ENCODE measurements around the gene C1S.
A peak's percentile ranks its signal among the peaks of the same experiment; 100 is the strongest.

Gene C1S

GRCh38 chr12:7075518-7075917 is 15.0 kb downstream of the C1S start:
- no peak overlapping the region for H3K4me3 ChIP-seq (ENCODE audit: low read depth, low read length)
- H3K36me3 ChIP-seq (ENCODE audit: insufficient read depth, low read length), result peaks cover under 1% of the 10 kb centered on the region; the same call in 1 of the 2 replicates
- H3K4me1 ChIP-seq (ENCODE audit: control insufficient read depth, insufficient read depth, low read length, unreplicated experiment), result peaks cover 28% of the 10 kb centered on the region
- H2AFZ ChIP-seq (ENCODE audit: low read length, unreplicated experiment), result no peak overlapping the region
- no peak overlapping the region for H3K27ac ChIP-seq (ENCODE audit: low read depth, low read length)
- H3K79me2 ChIP-seq (ENCODE audit: control insufficient read depth, insufficient read depth, low read length, unreplicated experiment), result no peaks in the 10 kb centered on the region
- no peaks in the 10 kb centered on the region for H3K27me3 ChIP-seq (ENCODE audit: insufficient read depth, low read length)

DNA sequence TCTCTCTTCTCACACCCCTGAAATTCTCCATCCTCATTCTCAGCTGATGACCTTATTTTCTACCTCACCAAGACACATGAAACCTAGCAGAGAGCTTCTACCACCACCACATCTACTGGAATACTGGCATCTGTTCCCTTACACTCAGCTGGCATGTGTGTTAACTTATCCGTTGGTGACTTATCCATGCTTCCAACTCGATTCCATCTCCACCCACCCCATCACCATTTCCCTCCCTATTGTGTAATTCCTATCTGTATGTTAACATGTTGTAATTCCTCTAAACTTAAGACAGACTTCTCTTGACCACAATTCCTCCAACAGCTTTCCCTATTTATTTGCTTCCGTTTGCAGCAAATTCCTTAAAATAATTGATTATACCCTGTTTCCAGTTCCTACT is 15.4 kb downstream of the C1S start:
- Histone ChIP-seq H3K27me3 (ENCODE audit: insufficient read depth, low read length) (no peaks in the 10 kb centered on the region), H3K27ac (ENCODE audit: low read depth, low read length) (no peak overlapping the region)

GRCh38 chr12:7076493-7076892 is 16.0 kb downstream of the C1S start:
- Histone ChIP-seq H3K4me1 (ENCODE audit: control insufficient read depth, insufficient read depth, low read length, unreplicated experiment) (peaks cover 29% of the 10 kb centered on the region), H3K27ac (ENCODE audit: low read depth, low read length) (no peak overlapping the region), H3K27me3 (ENCODE audit: insufficient read depth, low read length) (no peaks in the 10 kb centered on the region), H3K36me3 (ENCODE audit: insufficient read depth, low read length) (peaks cover 7% of the 10 kb centered on the region; the same call in 1 of the 2 replicates), H2AFZ (ENCODE audit: low read length, unreplicated experiment) (no peak overlapping the region), H3K79me2 (ENCODE audit: control insufficient read depth, insufficient read depth, low read length, unreplicated experiment) (no peaks in the 10 kb centered on the region), H3K4me3 (ENCODE audit: low read depth, low read length) (no peak overlapping the region)

More for the DNA sequence above, 15.4 kb downstream of the C1S start:
- no peak overlapping the region for H2AFZ ChIP-seq (ENCODE audit: low read length, unreplicated experiment)
- H3K4me3 ChIP-seq (ENCODE audit: low read depth, low read length), result no peak overlapping the region
- H3K36me3 ChIP-seq (ENCODE audit: insufficient read depth, low read length), result peaks cover 5% of the 10 kb centered on the region; the same call in 1 of the 2 replicates
- H3K4me1 ChIP-seq (ENCODE audit: control insufficient read depth, insufficient read depth, low read length, unreplicated experiment), result peaks cover 29% of the 10 kb centered on the region
- no peaks in the 10 kb centered on the region for H3K79me2 ChIP-seq (ENCODE audit: control insufficient read depth, insufficient read depth, low read length, unreplicated experiment)

GRCh38 chr12:7078163-7078562 is 17.6 kb downstream of the C1S start:
- Histone ChIP-seq H3K4me1 (ENCODE audit: control insufficient read depth, insufficient read depth, low read length, unreplicated experiment) (peaks cover 29% of the 10 kb centered on the region), H2AFZ (ENCODE audit: low read length, unreplicated experiment) (no peak overlapping the region), H3K27ac (ENCODE audit: low read depth, low read length) (no peak overlapping the region), H3K4me3 (ENCODE audit: low read depth, low read length) (no peak overlapping the region), H3K79me2 (ENCODE audit: control insufficient read depth, insufficient read depth, low read length, unreplicated experiment) (no peaks in the 10 kb centered on the region), H3K36me3 (ENCODE audit: insufficient read depth, low read length) (peaks cover 19% of the 10 kb centered on the region), H3K27me3 (ENCODE audit: insufficient read depth, low read length) (no peaks in the 10 kb centered on the region)

- peaks cover 29% of the 10 kb centered on the region for H3K4me1 ChIP-seq (ENCODE audit: control insufficient read depth, insufficient read depth, low read length, unreplicated experiment)
- no peaks in the 10 kb centered on the region for H3K79me2 ChIP-seq (ENCODE audit: control insufficient read depth, insufficient read depth, low read length, unreplicated experiment)
- peaks cover 26% of the 10 kb centered on the region for H3K36me3 ChIP-seq (ENCODE audit: insufficient read depth, low read length)
- H2AFZ ChIP-seq (ENCODE audit: low read length, unreplicated experiment), result no peak overlapping the region
- no peaks in the 10 kb centered on the region for H3K27me3 ChIP-seq (ENCODE audit: insufficient read depth, low read length)
- H3K27ac ChIP-seq (ENCODE audit: low read depth, low read length), result peak overlapping the region; percentile 95
- H3K4me3 ChIP-seq (ENCODE audit: low read depth, low read length), result peak overlapping the region; percentile 65
Measured at GRCh38 chr12:7079826-7080125, 19.3 kb downstream of the C1S start.

GRCh38 chr12:7081037-7081436 is 20.5 kb downstream of the C1S start:
- Histone ChIP-seq H3K4me3 (ENCODE audit: low read depth, low read length) (no peak overlapping the region), H3K4me1 (ENCODE audit: control insufficient read depth, insufficient read depth, low read length, unreplicated experiment) (peaks cover 25% of the 10 kb centered on the region), H3K79me2 (ENCODE audit: control insufficient read depth, insufficient read depth, low read length, unreplicated experiment) (no peaks in the 10 kb centered on the region), H2AFZ (ENCODE audit: low read length, unreplicated experiment) (no peak overlapping the region), H3K36me3 (ENCODE audit: insufficient read depth, low read length) (peaks cover 38% of the 10 kb centered on the region), H3K27ac (ENCODE audit: low read depth, low read length) (no peak overlapping the region), H3K27me3 (ENCODE audit: insufficient read depth, low read length) (no peaks in the 10 kb centered on the region)

GRCh38 chr12:7083125-7083524 is 22.6 kb downstream of the C1S start:
- no peaks in the 10 kb centered on the region for H3K79me2 ChIP-seq (ENCODE audit: control insufficient read depth, insufficient read depth, low read length, unreplicated experiment)
- H2AFZ ChIP-seq (ENCODE audit: low read length, unreplicated experiment), result no peak overlapping the region
- H3K36me3 ChIP-seq (ENCODE audit: insufficient read depth, low read length), result peaks cover 50% of the 10 kb centered on the region

GRCh38 chr12:7089196-7089871 is 28.8 kb downstream of the C1S start:
- Histone ChIP-seq H3K4me3 (ENCODE audit: low read depth, low read length) (no peak overlapping the region), H3K4me1 (ENCODE audit: control insufficient read depth, insufficient read depth, low read length, unreplicated experiment) (peaks cover 29% of the 10 kb centered on the region), H2AFZ (ENCODE audit: low read length, unreplicated experiment) (no peak overlapping the region), H3K27me3 (ENCODE audit: insufficient read depth, low read length) (no peaks in the 10 kb centered on the region), H3K27ac (ENCODE audit: low read depth, low read length) (no peak overlapping the region), H3K36me3 (ENCODE audit: insufficient read depth, low read length) (peaks cover 29% of the 10 kb centered on the region), H3K79me2 (ENCODE audit: control insufficient read depth, insufficient read depth, low read length, unreplicated experiment) (no peaks in the 10 kb centered on the region)

More at GRCh38 chr12:7083125-7083524, 22.6 kb downstream of the C1S start:
- no peaks in the 10 kb centered on the region for H3K27me3 ChIP-seq (ENCODE audit: insufficient read depth, low read length)
- no peak overlapping the region for H3K4me3 ChIP-seq (ENCODE audit: low read depth, low read length)
- peaks cover 21% of the 10 kb centered on the region for H3K4me1 ChIP-seq (ENCODE audit: control insufficient read depth, insufficient read depth, low read length, unreplicated experiment)
- no peak overlapping the region for H3K27ac ChIP-seq (ENCODE audit: low read depth, low read length)

GRCh38 chr12:7090222-7090998 is 29.9 kb downstream of the C1S start:
- Histone ChIP-seq H2AFZ (ENCODE audit: low read length, unreplicated experiment) (no peak overlapping the region), H3K4me1 (ENCODE audit: control insufficient read depth, insufficient read depth, low read length, unreplicated experiment) (peaks cover 33% of the 10 kb centered on the region), H3K4me3 (ENCODE audit: low read depth, low read length) (peak overlapping the region; percentile 73), H3K36me3 (ENCODE audit: insufficient read depth, low read length) (peaks cover 18% of the 10 kb centered on the region), H3K27me3 (ENCODE audit: insufficient read depth, low read length) (no peaks in the 10 kb centered on the region), H3K27ac (ENCODE audit: low read depth, low read length) (no peak overlapping the region), H3K79me2 (ENCODE audit: control insufficient read depth, insufficient read depth, low read length, unreplicated experiment) (no peaks in the 10 kb centered on the region)

- Histone ChIP-seq H3K4me1 (ENCODE audit: control insufficient read depth, insufficient read depth, low read length, unreplicated experiment) (peaks cover 33% of the 10 kb centered on the region), H3K79me2 (ENCODE audit: control insufficient read depth, insufficient read depth, low read length, unreplicated experiment) (no peaks in the 10 kb centered on the region), H3K27ac (ENCODE audit: low read depth, low read length) (no peak overlapping the region), H3K36me3 (ENCODE audit: insufficient read depth, low read length) (peaks cover 11% of the 10 kb centered on the region; the same call in 1 of the 2 replicates), H3K27me3 (ENCODE audit: insufficient read depth, low read length) (no peaks in the 10 kb centered on the region), H3K4me3 (ENCODE audit: low read depth, low read length) (peak overlapping the region; percentile 73), H2AFZ (ENCODE audit: low read length, unreplicated experiment) (no peak overlapping the region)
Measured at GRCh38 chr12:7091171-7091570, 30.7 kb downstream of the C1S start.
